HG02973 (cell line): ENCODE measurements around the gene FNDC10.

Experiments used
- ATAC-seq: cut with Tn5 transposase; IDR thresholded peaks from one replicate; pipeline ENCODE4 v1.9.1; 2021; ENCODE audit warnings: moderate library complexity; ENCODE audit not compliant: unreplicated experiment

The FNDC10 gene

GRCh38 chr1:1627829-1628753 lies 28.2 kb upstream of the FNDC10 start:
- ATAC-seq: no peak

- ATAC-seq: no peak
Observed at GRCh38 chr1:1627261-1627828, 27.4 kb upstream of the FNDC10 start.

- ATAC-seq: no peak
Observed at GRCh38 chr1:1626207-1627141, 26.5 kb upstream of the FNDC10 start.

GRCh38 chr1:1625824-1626206 lies 25.9 kb upstream of the FNDC10 start:
- no peak for ATAC-seq

GRCh38 chr1:1625404-1625775 lies 25.5 kb upstream of the FNDC10 start:
- ATAC-seq: no peak

GRCh38 chr1:1624443-1625403 lies 24.8 kb upstream of the FNDC10 start:
- ATAC-seq: no peak

- no peak for ATAC-seq
Observed at GRCh38 chr1:1623631-1624442, 23.9 kb upstream of the FNDC10 start.

- no peak for ATAC-seq
Observed at GRCh38 chr1:1623181-1623630, 23.3 kb upstream of the FNDC10 start.

- ATAC-seq: no peak
Observed at GRCh38 chr1:1622788-1623094, 22.8 kb upstream of the FNDC10 start.

GRCh38 chr1:1622010-1622787 lies 22.3 kb upstream of the FNDC10 start:
- ATAC-seq: no peak

GRCh38 chr1:1621173-1622009 lies 21.5 kb upstream of the FNDC10 start:
- ATAC-seq: no peak

- ATAC-seq: no peak
Observed at GRCh38 chr1:1620433-1621139, 20.7 kb upstream of the FNDC10 start.

GRCh38 chr1:1619917-1620361 lies 20.0 kb upstream of the FNDC10 start:
- ATAC-seq: no peak

GRCh38 chr1:1618396-1619068 lies 18.6 kb upstream of the FNDC10 start:
- ATAC-seq: no peak

GRCh38 chr1:1617925-1618324 lies 18.0 kb upstream of the FNDC10 start:
- no peak for ATAC-seq

GRCh38 chr1:1617516-1617915 lies 17.6 kb upstream of the FNDC10 start:
- ATAC-seq: no peak

- ATAC-seq: no peak
Observed at GRCh38 chr1:1616838-1617237, 16.9 kb upstream of the FNDC10 start.
